Bronchial smooth muscle cell (primary cell): ENCODE data around the gene IER2. TPM values are rescaled to one million over a fixed set of nuclear protein-coding genes. Genes with fewer than 3 reads are reported as not detected.

Experiments used
- total RNA-seq: library from RNA; depleted of rRNA; stranded (reverse); fragments of >200 nt; gene quantifications from 2 replicates; pipeline ENCODE4 v1.2.1, GENCODE V29; 2014

The IER2 gene
- total RNA-seq: 8.7 and 9.8 TPM in 2 replicates

GRCh38 chr19:13150187-13150930 lies at the start of gene IER2, which contains the start of gene STX10:
Gene IER2, plus strand, starts transcription at chr19:13150411. Its CDS starts 2,776 bp downstream, at chr19:13153187.
Gene STX10, minus strand, starts transcription at chr19:13150375. Its CDS starts 202 bp downstream, at chr19:13150173.

GRCh38 chr19:13102666-13103580 lies 47.3 kb upstream of the IER2 start, which contains the start of gene LYL1:
Gene LYL1, minus strand, starts transcription at chr19:13102858. Its CDS starts 1,687 bp downstream, at chr19:13101171.

GRCh38 chr19:13116282-13117175 lies 33.7 kb upstream of the IER2 start, which contains the start of gene TRMT1:
Gene TRMT1, minus strand, starts transcription at chr19:13116740. Its CDS starts 341 bp downstream, at chr19:13116399.

DNA sequence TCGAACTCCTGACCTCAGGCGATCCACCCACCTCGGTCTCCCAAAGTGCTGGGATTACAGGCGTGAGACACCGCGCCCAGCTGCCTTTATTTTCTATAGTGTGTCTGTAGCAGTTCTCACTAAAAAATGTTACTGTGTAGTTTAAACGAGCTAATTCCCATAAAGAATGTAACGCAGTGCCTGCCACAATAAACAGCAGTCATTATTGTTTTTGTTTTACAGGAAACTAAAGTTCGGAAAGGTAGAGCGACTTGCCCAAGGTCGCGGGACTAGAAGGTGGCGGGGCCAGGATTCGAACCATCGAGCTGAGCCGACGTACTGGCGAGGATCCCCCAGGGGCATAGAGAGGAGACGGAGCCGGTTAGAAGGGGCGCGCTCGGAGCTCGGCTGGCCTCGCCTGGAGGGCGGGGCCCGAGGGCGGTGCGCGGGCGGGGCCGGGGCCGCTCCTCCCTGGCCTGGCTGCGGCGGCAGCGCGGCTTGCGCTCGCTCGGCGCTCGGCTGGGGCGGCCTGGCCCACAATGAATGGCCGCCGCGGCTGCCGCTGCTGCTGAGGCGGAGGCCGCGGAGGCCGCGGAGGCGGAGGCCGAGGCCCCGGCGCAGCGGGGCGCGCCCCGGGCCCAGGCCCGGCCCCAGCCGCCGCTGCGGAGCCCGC lies 32.3 kb upstream of the IER2 start, which contains the start of gene NACC1:
Gene NACC1 (plus strand): TSS at position 493 of the 652 bp plus-strand sequence. CDS start 16,944 bp downstream, outside the sequence.

Other genes with a start within 250 kb of the IER2 start
- gene SYCE2, start 231.1 kb upstream of the IER2 start, total RNA-seq: 0.09 TPM in 1 of 2 replicates, not detected in the other
- 27.2 and 30.9 TPM in 2 replicates for gene FARSA, start 216.7 kb upstream of the IER2 start, total RNA-seq
- 1,315 and 1,411 TPM in 2 replicates for gene CALR, start 211.8 kb upstream of the IER2 start, total RNA-seq
- 38.6 and 51.9 TPM in 2 replicates for gene RAD23A, start 204.5 kb upstream of the IER2 start, total RNA-seq
- 15.8 and 27.1 TPM in 2 replicates for gene GADD45GIP1, start 193.2 kb upstream of the IER2 start, total RNA-seq
- gene DAND5, start 180.8 kb upstream of the IER2 start, total RNA-seq: not detected in 2 replicates
- gene NFIX, start 154.9 kb upstream of the IER2 start, total RNA-seq: 95.4 and 122 TPM in 2 replicates
- gene LYL1, start 47.6 kb upstream of the IER2 start, total RNA-seq: 0.32 and 0.34 TPM in 2 replicates
- 22.5 and 24.2 TPM in 2 replicates for gene TRMT1, start 33.7 kb upstream of the IER2 start, total RNA-seq
- 19.6 and 29.3 TPM in 2 replicates for gene NACC1, start 32.1 kb upstream of the IER2 start, total RNA-seq
- 76.8 and 92.4 TPM in 2 replicates for gene STX10, start within 50 bp of the IER2 start, total RNA-seq